Lower leg skin (tissue), 4 donors: ENCODE results near the gene MEGF8. TPM values are rescaled to one million over a fixed set of nuclear protein-coding genes. Genes with fewer than 3 reads are reported as not detected.
"Not testable (repeated sequence)": the region's sequence is repeated elsewhere in the genome, so short reads cannot be mapped to it uniquely, and the experiment has no call there.

Experiments
- DNase-seq, 2 donors: peaks; one replicate each; pipeline ENCODE4 v3.0.0-alpha.2; 2019; ENCODE audit warnings: low spot score in 2 of 2
- H3K4me3 ChIP-seq: fragments of 200-600 bp; sonication (generic); 2 replicates; pipeline ENCODE4 v1.5.1; 2017; ENCODE audit warnings: mild to moderate bottlenecking, low read depth; ENCODE audit not compliant: poor library complexity, severe bottlenecking
- POLR2A ChIP-seq, 2 donors: fragments of 450-650 bp; IDR thresholded peaks; one replicate each; pipeline ENCODE4 v1.6.1; 2016 to 2017; ENCODE audit warnings: antibody characterized with exemption in 2 of 2, mild to moderate bottlenecking in 1 of 2, moderate library complexity in 1 of 2
- WGBS, 2 donors: methylation state at CpG; one replicate each; pipeline ENCODE4 v1.1.5; 2018; 5-methylcytosine and 5-hydroxymethylcytosine counted together
- intact Hi-C: fragments of 100-400 bp; cut with DNase I; formaldehyde crosslinking; loops from one replicate; pipeline ENCODE4 v1.15.0; 2023; ENCODE audit warnings: low total_unique reads
- total RNA-seq, 4 donors: library from RNA; depleted of rRNA; stranded (reverse); fragments of >200 nt; gene quantifications; one replicate each; pipeline ENCODE4 v1.1.0, GENCODE V29; 2016
- TF ChIP-seq, protein P1 (sequence below), 3 donors: fragments of 450-650 bp; IDR thresholded peaks; one replicate each; pipeline ENCODE4 v1.5.1; 2016; ENCODE audit warnings: antibody characterized with exemption in 3 of 3, mild to moderate bottlenecking in 3 of 3, moderate library complexity in 2 of 3

MEGF8 gene
- total RNA-seq, 4 donors from 2014 or later: 6.1 to 14.1 (median 12.0) TPM

DNA sequence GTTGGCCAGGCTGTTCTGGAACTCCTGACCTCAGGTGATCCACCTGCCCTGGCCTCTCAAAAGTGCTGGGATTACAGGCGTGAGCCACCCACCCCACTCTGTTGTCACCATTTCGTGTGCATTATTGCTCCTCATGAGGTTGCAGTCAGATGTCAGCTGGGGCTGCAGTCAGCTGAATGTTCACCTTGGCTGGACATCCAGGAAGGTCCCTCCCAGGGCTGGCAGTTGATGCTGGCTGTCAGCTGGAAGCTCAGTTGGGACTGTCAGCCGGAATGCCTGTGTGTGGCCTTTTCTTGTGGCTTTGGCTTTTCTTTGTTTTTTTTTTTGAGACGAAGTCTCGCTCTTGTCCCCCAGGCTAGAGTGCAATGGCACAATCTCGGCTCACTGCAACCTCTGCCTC is 6.6 kb downstream of the MEGF8 start:
- no peak for TF ChIP-seq POLR2A (IDR thresholded peaks at IDR 0.05)
- TF ChIP-seq, protein P1, sequence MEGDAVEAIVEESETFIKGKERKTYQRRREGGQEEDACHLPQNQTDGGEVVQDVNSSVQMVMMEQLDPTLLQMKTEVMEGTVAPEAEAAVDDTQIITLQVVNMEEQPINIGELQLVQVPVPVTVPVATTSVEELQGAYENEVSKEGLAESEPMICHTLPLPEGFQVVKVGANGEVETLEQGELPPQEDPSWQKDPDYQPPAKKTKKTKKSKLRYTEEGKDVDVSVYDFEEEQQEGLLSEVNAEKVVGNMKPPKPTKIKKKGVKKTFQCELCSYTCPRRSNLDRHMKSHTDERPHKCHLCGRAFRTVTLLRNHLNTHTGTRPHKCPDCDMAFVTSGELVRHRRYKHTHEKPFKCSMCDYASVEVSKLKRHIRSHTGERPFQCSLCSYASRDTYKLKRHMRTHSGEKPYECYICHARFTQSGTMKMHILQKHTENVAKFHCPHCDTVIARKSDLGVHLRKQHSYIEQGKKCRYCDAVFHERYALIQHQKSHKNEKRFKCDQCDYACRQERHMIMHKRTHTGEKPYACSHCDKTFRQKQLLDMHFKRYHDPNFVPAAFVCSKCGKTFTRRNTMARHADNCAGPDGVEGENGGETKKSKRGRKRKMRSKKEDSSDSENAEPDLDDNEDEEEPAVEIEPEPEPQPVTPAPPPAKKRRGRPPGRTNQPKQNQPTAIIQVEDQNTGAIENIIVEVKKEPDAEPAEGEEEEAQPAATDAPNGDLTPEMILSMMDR (IDR thresholded peaks at IDR 0.05): no peak
- WGBS, 2 donors: 82 to 90% methylated on average over 6 of the region's 6 CpGs
- DNase-seq: no peak
- no peak overlapping the region for H3K4me3 ChIP-seq
- intact Hi-C loops: no loop called here

DNA sequence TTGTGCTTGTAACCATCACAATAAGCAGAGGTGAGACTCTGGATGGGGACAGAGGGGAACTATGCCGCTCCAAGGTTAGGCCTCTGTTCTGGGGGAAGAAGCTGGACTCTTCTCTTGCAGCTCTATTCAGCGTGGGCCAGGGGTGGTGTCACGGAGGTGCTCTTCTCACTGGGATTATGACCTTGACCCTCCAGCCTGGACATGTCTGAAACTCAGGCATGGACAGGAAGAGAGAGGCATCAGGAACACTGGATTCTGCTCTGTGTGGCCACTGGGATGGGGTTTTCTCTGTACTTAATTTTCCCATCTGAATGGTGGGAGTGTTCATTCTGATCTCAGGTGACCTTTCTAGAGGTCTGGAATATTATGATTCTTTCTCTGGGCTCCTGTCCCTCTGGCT is 7.6 kb downstream of the MEGF8 start:
- intact Hi-C loops: no loop called here

DNA sequence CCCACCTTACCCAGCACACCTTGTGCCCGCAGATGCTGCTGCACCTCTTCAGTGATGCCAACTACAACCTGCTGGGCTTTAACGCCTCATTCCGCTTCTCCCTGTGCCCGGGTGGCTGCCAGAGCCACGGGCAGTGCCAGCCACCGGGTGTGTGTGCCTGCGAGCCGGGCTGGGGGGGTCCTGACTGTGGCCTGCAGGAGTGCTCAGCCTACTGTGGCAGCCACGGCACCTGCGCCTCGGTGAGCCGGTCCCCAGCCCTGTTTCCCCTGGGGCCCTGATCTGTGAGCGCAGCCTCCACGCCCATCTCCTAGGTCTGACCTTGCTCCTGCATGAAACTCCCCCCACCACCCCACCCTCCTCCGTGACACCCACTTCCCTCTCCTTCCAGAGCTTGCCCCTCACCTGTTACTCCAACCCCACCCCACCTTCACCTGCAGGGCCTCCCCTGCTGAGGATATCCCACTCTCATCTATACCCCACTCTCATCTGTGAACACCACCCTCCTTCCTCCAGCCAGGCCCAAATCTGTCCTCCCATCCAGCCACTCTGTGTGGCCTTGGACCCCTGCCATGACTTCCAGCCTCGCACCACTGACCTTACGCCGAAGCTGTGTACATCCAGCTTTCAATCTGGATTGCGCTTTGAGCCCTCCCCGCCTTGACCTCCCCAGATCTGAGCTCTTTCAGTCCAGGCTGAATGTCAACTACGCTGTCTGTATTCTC is 8.7 kb downstream of the MEGF8 start:
- intact Hi-C loops: no loop called here
- TF ChIP-seq, protein P1 (IDR thresholded peaks at IDR 0.05): no peak
- TF ChIP-seq POLR2A (IDR thresholded peaks at IDR 0.05): no peak
- 85% methylated on average over 21 of the region's 21 CpGs for WGBS, 2 donors
- no peak for DNase-seq
- H3K4me3 ChIP-seq: no peak overlapping the region

More for the DNA sequence above, 7.6 kb downstream of the MEGF8 start:
- WGBS, 2 donors: 81 to 93% methylated on average over 3 of the region's 3 CpGs
- no peak for TF ChIP-seq POLR2A (IDR thresholded peaks at IDR 0.05)
- TF ChIP-seq, protein P1 (IDR thresholded peaks at IDR 0.05): no peak
- no peak overlapping the region for H3K4me3 ChIP-seq
- DNase-seq: no peak

DNA sequence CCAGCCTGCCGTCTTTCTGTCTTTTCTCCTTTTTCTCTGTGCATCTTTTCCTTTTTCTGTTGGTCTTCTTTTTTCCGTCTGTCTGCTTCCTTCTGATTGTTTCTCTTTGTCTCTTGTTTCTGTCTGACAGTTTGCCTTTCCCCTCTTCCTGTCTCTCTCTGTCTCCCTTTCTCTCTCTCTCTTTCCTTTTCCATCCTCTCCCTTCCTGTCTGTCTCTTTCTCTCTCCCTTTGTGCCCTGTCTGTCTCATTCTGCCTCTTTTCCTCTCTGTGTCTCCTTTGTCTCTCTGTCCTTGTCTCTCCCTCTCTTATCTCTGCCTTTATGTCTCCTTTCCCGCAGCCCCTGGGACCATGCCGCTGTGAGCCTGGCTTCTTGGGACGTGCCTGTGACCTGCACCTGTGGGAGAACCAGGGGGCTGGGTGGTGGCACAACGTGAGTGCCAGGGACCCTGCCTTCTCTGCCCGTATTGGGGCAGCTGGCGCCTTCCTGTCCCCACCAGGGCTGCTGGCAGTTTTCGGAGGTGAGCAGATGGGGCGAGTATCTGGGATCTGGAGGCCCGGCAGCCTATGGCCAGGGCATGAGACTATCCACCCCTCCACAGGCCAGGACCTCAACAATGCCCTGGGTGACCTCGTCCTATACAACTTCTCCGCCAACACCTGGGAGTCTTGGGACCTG is 9.4 kb downstream of the MEGF8 start:
- intact Hi-C loops: no loop called here
- 87 to 91% methylated on average over 13 of the region's 13 CpGs for WGBS, 2 donors
- no peak overlapping the region for H3K4me3 ChIP-seq
- DNase-seq: no peak
- TF ChIP-seq, protein P1 (IDR thresholded peaks at IDR 0.05): no peak
- no peak for TF ChIP-seq POLR2A (IDR thresholded peaks at IDR 0.05)

DNA sequence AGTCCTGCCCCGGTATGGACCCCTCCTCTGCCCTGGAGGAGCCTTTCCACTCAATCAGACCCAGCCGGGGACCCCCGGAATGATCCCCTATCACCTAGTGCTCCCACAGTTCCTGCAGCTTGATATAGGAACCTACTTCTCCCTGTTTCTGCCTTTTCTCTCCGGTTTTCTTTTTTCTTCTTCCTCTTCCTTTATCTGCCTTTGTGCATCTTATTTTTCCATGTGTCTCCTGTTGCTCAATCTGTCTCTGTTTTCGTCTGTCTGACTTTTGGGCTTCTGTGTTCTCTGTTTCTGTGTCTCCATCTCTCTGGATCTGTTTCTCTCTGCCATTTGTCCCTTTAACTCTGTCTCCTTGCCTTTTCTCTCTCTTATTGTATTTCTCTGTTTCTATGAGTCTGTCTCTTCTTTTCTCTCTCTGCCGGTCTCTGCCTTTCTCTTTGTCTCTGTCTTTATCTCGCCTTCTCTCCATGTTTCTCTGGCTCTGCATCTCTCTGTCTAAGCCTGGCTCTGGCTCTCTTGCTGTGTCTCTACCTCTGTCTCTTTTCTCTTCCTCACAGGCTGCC is 10.0 kb downstream of the MEGF8 start:
- no peak overlapping the region for H3K4me3 ChIP-seq
- no peak for DNase-seq
- intact Hi-C loops: no loop called here
- no peak for TF ChIP-seq POLR2A (IDR thresholded peaks at IDR 0.05)
- WGBS, 2 donors: 86 to 88% methylated on average over 7 of the region's 7 CpGs

DNA sequence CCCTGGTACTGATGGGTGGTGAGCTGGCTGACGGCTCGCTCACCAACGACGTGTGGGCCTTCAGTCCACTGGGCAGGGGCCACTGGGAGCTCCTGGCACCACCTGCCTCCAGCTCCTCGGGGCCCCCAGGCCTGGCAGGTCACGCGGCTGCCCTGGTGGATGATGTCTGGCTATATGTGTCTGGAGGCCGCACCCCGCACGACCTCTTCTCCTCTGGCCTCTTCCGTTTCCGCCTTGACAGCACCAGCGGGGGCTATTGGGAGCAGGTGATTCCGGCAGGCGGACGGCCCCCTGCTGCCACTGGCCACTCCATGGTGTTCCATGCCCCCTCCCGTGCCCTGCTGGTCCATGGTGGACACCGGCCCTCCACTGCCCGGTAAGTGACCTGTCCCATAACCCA is 10.5 kb downstream of the MEGF8 start:
- intact Hi-C loops: no loop called here
- H3K4me3 ChIP-seq: no peak overlapping the region
- WGBS, 2 donors: 87 to 93% methylated on average over 13 to 18 of the region's 19 CpGs
- no peak for DNase-seq
- no peak for TF ChIP-seq POLR2A (IDR thresholded peaks at IDR 0.05)
- TF ChIP-seq, protein P1 (IDR thresholded peaks at IDR 0.05): no peak

DNA sequence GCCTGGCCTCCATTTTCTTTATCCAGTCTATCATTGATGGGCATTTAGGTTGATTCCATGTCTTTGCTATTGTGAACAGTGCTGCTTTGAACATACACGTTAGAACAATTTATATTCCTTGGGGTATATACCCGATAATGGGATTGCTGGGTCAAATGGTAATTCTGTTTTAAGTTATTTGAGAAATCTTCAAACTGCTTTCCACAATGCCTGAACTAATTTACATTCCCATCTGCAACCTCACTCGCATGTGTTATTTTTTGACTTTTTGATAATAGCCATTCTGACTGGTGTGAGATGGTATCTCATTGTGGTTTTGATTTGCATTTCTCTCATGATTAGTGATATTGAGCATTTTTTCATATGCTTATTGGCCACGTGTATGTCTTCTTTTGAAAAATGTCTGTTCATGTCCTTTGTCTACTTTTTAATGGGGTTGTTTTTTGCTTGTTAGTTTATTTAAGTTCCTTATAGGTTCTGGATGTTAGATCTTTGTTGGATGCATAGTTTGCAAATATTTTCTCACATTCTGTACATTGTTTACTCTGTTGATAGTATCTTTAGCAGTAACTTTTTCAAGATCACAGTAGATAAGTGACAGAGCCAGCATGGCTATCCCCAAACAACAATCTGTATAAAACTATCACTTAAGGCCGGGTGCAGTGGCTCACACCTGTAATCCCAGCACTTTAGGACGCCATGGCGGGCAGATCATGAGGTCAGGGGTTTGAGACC is 13.9 kb downstream of the MEGF8 start:
- intact Hi-C loops, H3K4me3 ChIP-seq, DNase-seq: not testable (repeated sequence)
- WGBS, 2 donors: 88 to 93% methylated on average over 7 of the region's 7 CpGs

DNA sequence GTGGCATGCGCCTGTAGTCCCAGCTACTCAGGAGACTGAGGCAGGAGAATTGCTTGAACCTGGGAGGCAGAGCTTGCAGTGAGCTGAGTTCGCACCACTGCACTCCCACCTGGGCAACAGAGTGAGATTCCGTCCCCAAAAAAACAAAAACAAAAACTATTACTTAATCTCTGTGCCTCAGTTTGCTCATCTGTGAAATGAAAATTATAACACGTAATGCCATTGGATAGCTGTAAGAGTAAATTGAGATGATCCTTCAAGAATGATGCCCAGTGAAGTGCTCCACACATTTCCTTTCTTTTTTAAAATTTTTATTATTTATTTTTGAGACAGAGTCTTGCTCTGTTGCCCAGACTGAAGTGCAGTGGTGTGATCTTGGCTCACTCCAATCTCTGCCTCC is 14.5 kb downstream of the MEGF8 start:
- 95 to 97% methylated on average over 4 of the region's 4 CpGs for WGBS, 2 donors
- DNase-seq, H3K4me3 ChIP-seq, intact Hi-C loops: not testable (repeated sequence)
